Measurements from ENCODE around the gene KCNV2.

The KCNV2 gene

GRCh38 chr9:2758898-2759510 is 41.7 kb downstream of the KCNV2 start:
- DNase-seq (ENCODE audit: low read depth) = no peak

- no peak for DNase-seq (ENCODE audit: low read depth)
Measured at GRCh38 chr9:2761424-2761823, 44.1 kb downstream of the KCNV2 start.

- DNase-seq (ENCODE audit: low read depth) = no peak
Measured at GRCh38 chr9:2764353-2764752, 47.0 kb downstream of the KCNV2 start.

GRCh38 chr9:2765250-2765880 is 48.1 kb downstream of the KCNV2 start:
- DNase-seq (ENCODE audit: low read depth) = no peak

GRCh38 chr9:2767800-2768677 is 50.7 kb downstream of the KCNV2 start:
- DNase-seq (ENCODE audit: low read depth) = no peak

- DNase-seq (ENCODE audit: low read depth) = no peak
Measured at GRCh38 chr9:2771087-2771486, 53.8 kb downstream of the KCNV2 start.

- DNase-seq (ENCODE audit: low read depth) = no peak
Measured at GRCh38 chr9:2771661-2772060, 54.4 kb downstream of the KCNV2 start.

GRCh38 chr9:2777454-2777853 is 60.1 kb downstream of the KCNV2 start:
- DNase-seq (ENCODE audit: low read depth) = no peak

GRCh38 chr9:2778816-2779215 is 61.5 kb downstream of the KCNV2 start:
- DNase-seq (ENCODE audit: low read depth) = no peak

Measured in stimulated activated CD8-positive, alpha-beta memory T cell treated with anti-CD3 and anti-CD28 coated beads, Interleukin-15, amount 100 ng/mL, for 24 hours (primary cell).